ENCODE results near the gene BEX1. TPM values are rescaled to one million over a fixed set of nuclear protein-coding genes. Genes with fewer than 3 reads are reported as not detected.

Gene BEX1
- polyA plus RNA-seq, 1 donor (not counting 4 experiments of a cell fraction or from before 2014, with no cell fraction given) = 6.4 TPM

- Histone ChIP-seq H3K9ac (ENCODE audit: control insufficient read depth, extremely low read depth, insufficient read depth, low read length) (no peak overlapping the region), H3K27me3 (ENCODE audit: control insufficient read depth, extremely low read depth, insufficient read depth, low read length) (no peaks in the 10 kb centered on the region), H3K27ac (ENCODE audit: control insufficient read depth, insufficient read depth, low read length) (no peak overlapping the region), H3K79me2 (ENCODE audit: control insufficient read depth, insufficient read depth, low read length) (no peaks in the 10 kb centered on the region), H3K4me3 (ENCODE audit: control insufficient read depth in 2 of 3, extremely low read depth in 1 of 3, insufficient read depth in 2 of 3, low read depth in 1 of 3, low read length in 3 of 3) (peak overlapping the region in 1 of 3 experiments; percentile 24), H3K4me2 (ENCODE audit: control insufficient read depth, extremely low read depth, insufficient read depth, low read depth, low read length) (peak overlapping the region; percentile 10), H3K36me3 (ENCODE audit: control insufficient read depth in 2 of 2, extremely low read depth in 1 of 2, insufficient read depth in 2 of 2, low read length in 2 of 2) (no peaks in the 10 kb centered on the region), H2AFZ (ENCODE audit: control insufficient read depth, low read length) (no peak overlapping the region), H3K9me3 (ENCODE audit: control insufficient read depth, low read depth, low read length) (no peaks in the 10 kb centered on the region), H4K20me1 (ENCODE audit: control insufficient read depth, extremely low read depth, insufficient read depth, low read length) (no peaks in the 10 kb centered on the region), H3K9me1 (ENCODE audit: control insufficient read depth, extremely low read depth, insufficient read depth, low read length) (no peaks in the 10 kb centered on the region), H3K4me1 (ENCODE audit: control insufficient read depth, extremely low read depth, insufficient read depth, low read length) (no peaks in the 10 kb centered on the region)
- no peak for TF ChIP-seq EZH2 (IDR thresholded peaks at IDR 0.05; ENCODE audit: low read length)
- no peak for TF ChIP-seq CTCF (optimal IDR thresholded peaks at IDR 0.05 in 1 of 3, IDR thresholded peaks at IDR 0.05 in 1 of 3, conservative IDR thresholded peaks at IDR 0.05 in 1 of 3; ENCODE audit: extremely low read depth in 1 of 3, insufficient read depth in 2 of 3, low read length in 3 of 3)
- FAIRE-seq (no peak), DNase-seq (ENCODE audit: low read depth, low spot score) (no peak)
- dilution Hi-C loops (cut with MboI; ENCODE audit: extremely low pct_ligation_motif_present, low sequenced_read_pairs) = no loop called here
Measured at GRCh38 chrX:103063191-103063845, 653 bp downstream of the BEX1 start.

GRCh38 chrX:103061486-103061885, 2.5 kb downstream of the BEX1 start:
- Histone ChIP-seq H3K4me2 (ENCODE audit: control insufficient read depth, extremely low read depth, insufficient read depth, low read depth, low read length) (no peak overlapping the region), H3K79me2 (ENCODE audit: control insufficient read depth, insufficient read depth, low read length) (no peaks in the 10 kb centered on the region), H4K20me1 (ENCODE audit: control insufficient read depth, extremely low read depth, insufficient read depth, low read length) (no peaks in the 10 kb centered on the region), H3K4me3 (ENCODE audit: control insufficient read depth in 2 of 3, extremely low read depth in 1 of 3, insufficient read depth in 2 of 3, low read depth in 1 of 3, low read length in 3 of 3) (no peak overlapping the region), H3K27me3 (ENCODE audit: control insufficient read depth, extremely low read depth, insufficient read depth, low read length) (no peaks in the 10 kb centered on the region), H3K4me1 (ENCODE audit: control insufficient read depth, extremely low read depth, insufficient read depth, low read length) (no peaks in the 10 kb centered on the region), H3K9ac (ENCODE audit: control insufficient read depth, extremely low read depth, insufficient read depth, low read length) (no peak overlapping the region), H3K36me3 (ENCODE audit: control insufficient read depth in 2 of 2, extremely low read depth in 1 of 2, insufficient read depth in 2 of 2, low read length in 2 of 2) (no peaks in the 10 kb centered on the region), H3K9me1 (ENCODE audit: control insufficient read depth, extremely low read depth, insufficient read depth, low read length) (no peaks in the 10 kb centered on the region), H2AFZ (ENCODE audit: control insufficient read depth, low read length) (no peak overlapping the region), H3K27ac (ENCODE audit: control insufficient read depth, insufficient read depth, low read length) (no peak overlapping the region), H3K9me3 (ENCODE audit: control insufficient read depth, low read depth, low read length) (no peaks in the 10 kb centered on the region)
- TF ChIP-seq EZH2 (IDR thresholded peaks at IDR 0.05; ENCODE audit: low read length) (no peak), CTCF (optimal IDR thresholded peaks at IDR 0.05 in 1 of 3, IDR thresholded peaks at IDR 0.05 in 1 of 3, conservative IDR thresholded peaks at IDR 0.05 in 1 of 3; ENCODE audit: extremely low read depth in 1 of 3, insufficient read depth in 2 of 3, low read length in 3 of 3) (no peak)
- no peak for FAIRE-seq
- DNase-seq (ENCODE audit: low read depth, low spot score) = no peak
- dilution Hi-C loops (cut with MboI; ENCODE audit: extremely low pct_ligation_motif_present, low sequenced_read_pairs) = no loop called here

Measured in keratinocyte (primary cell).